Gastrocnemius medialis (tissue), 4 donors: ENCODE measurements around the gene UAP1.

Experiments used
- POLR2A ChIP-seq, 2 donors: fragments of 450-650 bp; IDR thresholded peaks; one replicate each; pipeline ENCODE4 v1.6.1; 2017; ENCODE audit warnings: antibody characterized with exemption in 2 of 2, mild to moderate bottlenecking in 2 of 2, moderate library complexity in 2 of 2
- TF ChIP-seq, protein P1 (sequence below), 5 experiments: fragments of 450-650 bp in 3 of 5; fragments of 200-600 bp in 2 of 5; sonication (generic) in 2 of 5; IDR thresholded peaks in 4 of 5; conservative IDR thresholded peaks in 1 of 5; 1 replicate in 4 of 5; 2 replicates in 1 of 5; pipeline ENCODE4 v1.5.1; 2016 to 2019; ENCODE audit warnings: antibody characterized with exemption in 5 of 5, mild to moderate bottlenecking in 3 of 5, moderate library complexity in 3 of 5

DNA sequence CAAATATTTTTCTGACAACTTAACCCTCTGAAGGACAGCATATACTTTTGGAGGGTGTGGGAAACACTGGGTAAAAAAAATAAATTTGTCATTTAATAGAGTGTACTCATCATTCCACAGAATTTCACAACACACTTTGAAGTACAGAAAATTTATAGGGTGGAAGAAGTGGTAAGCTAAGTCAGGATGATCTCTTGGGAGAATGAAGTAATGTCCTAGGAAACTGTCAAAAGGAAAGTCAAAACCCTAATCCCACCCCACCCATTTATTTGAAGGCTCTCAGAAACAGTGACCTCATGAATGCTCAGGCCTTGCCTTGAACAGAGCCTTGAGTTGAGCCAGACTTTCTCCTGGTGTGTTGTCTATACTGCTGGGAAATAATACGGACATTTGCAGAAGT, 7.3 kb upstream of the UAP1 start:
- TF ChIP-seq POLR2A (IDR thresholded peaks at IDR 0.05): no peak
- TF ChIP-seq, protein P1, sequence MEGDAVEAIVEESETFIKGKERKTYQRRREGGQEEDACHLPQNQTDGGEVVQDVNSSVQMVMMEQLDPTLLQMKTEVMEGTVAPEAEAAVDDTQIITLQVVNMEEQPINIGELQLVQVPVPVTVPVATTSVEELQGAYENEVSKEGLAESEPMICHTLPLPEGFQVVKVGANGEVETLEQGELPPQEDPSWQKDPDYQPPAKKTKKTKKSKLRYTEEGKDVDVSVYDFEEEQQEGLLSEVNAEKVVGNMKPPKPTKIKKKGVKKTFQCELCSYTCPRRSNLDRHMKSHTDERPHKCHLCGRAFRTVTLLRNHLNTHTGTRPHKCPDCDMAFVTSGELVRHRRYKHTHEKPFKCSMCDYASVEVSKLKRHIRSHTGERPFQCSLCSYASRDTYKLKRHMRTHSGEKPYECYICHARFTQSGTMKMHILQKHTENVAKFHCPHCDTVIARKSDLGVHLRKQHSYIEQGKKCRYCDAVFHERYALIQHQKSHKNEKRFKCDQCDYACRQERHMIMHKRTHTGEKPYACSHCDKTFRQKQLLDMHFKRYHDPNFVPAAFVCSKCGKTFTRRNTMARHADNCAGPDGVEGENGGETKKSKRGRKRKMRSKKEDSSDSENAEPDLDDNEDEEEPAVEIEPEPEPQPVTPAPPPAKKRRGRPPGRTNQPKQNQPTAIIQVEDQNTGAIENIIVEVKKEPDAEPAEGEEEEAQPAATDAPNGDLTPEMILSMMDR (IDR thresholded peaks at IDR 0.05 in 4 of 5, conservative IDR thresholded peaks at IDR 0.05 in 1 of 5): no peak
